H9 (cell line): ENCODE data around the gene DENND5A. TPM values are rescaled to one million over a fixed set of nuclear protein-coding genes. Genes with fewer than 3 reads are reported as not detected.

Experiments used
- DNase-seq: peaks from one replicate; pipeline ENCODE4 v3.0.0-alpha.2; 2017
- H2AFZ ChIP-seq: one replicate; pipeline ENCODE4 v1.6.1; 2013; ENCODE audit warnings: mild to moderate bottlenecking, low read length, control low read depth, moderate library complexity
- H2AK5ac ChIP-seq: 2 replicates; pipeline ENCODE4 v1.6.1; 2013; ENCODE audit warnings: low read length, control low read depth, mixed read lengths; ENCODE audit not compliant: insufficient read length
- H2BK120ac ChIP-seq: one replicate; pipeline ENCODE4 v1.6.1; 2013; ENCODE audit warnings: low read depth, mild to moderate bottlenecking, low read length, control low read depth, inconsistent platforms; ENCODE audit not compliant: poor library complexity, severe bottlenecking
- H2BK12ac ChIP-seq: 2 replicates; pipeline ENCODE4 v1.6.1; 2013; ENCODE audit warnings: low read length, control low read depth, mixed read lengths, low read depth; ENCODE audit not compliant: insufficient read length
- H2BK15ac ChIP-seq: 2 replicates; pipeline ENCODE4 v1.6.1; 2013; ENCODE audit warnings: low read depth, low read length, control low read depth
- H2BK20ac ChIP-seq: one replicate; pipeline ENCODE4 v1.6.1; 2013; ENCODE audit warnings: low read depth, mild to moderate bottlenecking, low read length, control low read depth, inconsistent platforms; ENCODE audit not compliant: poor library complexity, severe bottlenecking
- H2BK5ac ChIP-seq: 2 replicates; pipeline ENCODE4 v1.6.1; 2013; ENCODE audit warnings: low read length, control low read depth, mixed read lengths; ENCODE audit not compliant: insufficient read length
- H3K14ac ChIP-seq: 2 replicates; pipeline ENCODE4 v1.6.1; 2013; ENCODE audit warnings: low read length, control low read depth; ENCODE audit not compliant: insufficient read depth
- H3K18ac ChIP-seq: 2 replicates; pipeline ENCODE4 v1.6.1; 2013; ENCODE audit warnings: low read depth, mild to moderate bottlenecking, mixed read lengths, low read length, control low read depth; ENCODE audit not compliant: insufficient read length
- H3K23ac ChIP-seq: 2 replicates; pipeline ENCODE4 v1.6.1; 2013; ENCODE audit warnings: low read length, control low read depth, mixed read lengths, low read depth; ENCODE audit not compliant: insufficient read length
- H3K23me2 ChIP-seq: 2 replicates; pipeline ENCODE4 v1.6.1; 2013; ENCODE audit warnings: low read depth, mild to moderate bottlenecking, mixed read lengths, low read length, control low read depth; ENCODE audit not compliant: insufficient read length, poor library complexity, severe bottlenecking
- H3K27ac ChIP-seq: 2 replicates; pipeline ENCODE4 v1.5.1; 2013; ENCODE audit warnings: low read length, control low read depth, mixed read lengths, low read depth; ENCODE audit not compliant: insufficient read length
- H3K27me3 ChIP-seq: 2 replicates; pipeline ENCODE4 v1.6.1; 2013; ENCODE audit warnings: low read length, control low read depth, inconsistent platforms; ENCODE audit not compliant: insufficient read depth
- H3K4ac ChIP-seq: 2 replicates; pipeline ENCODE4 v1.6.1; 2013; ENCODE audit warnings: low read depth, mild to moderate bottlenecking, control low read depth, inconsistent platforms, low read length, moderate library complexity
- H3K4me1 ChIP-seq: 2 replicates; pipeline ENCODE4 v1.6.1; 2013; ENCODE audit warnings: low read length, control low read depth, inconsistent platforms; ENCODE audit not compliant: insufficient read depth
- H3K4me2 ChIP-seq: 2 replicates; pipeline ENCODE4 v1.6.1; 2013; ENCODE audit warnings: low read length, control low read depth, mixed read lengths; ENCODE audit not compliant: insufficient read length, insufficient read depth
- H3K56ac ChIP-seq: 2 replicates; pipeline ENCODE4 v1.6.1; 2013; ENCODE audit warnings: low read depth, mild to moderate bottlenecking, mixed read lengths, low read length, control low read depth; ENCODE audit not compliant: insufficient read length
- H3K79me1 ChIP-seq: 2 replicates; pipeline ENCODE4 v1.6.1; 2013; ENCODE audit warnings: low read depth, mild to moderate bottlenecking, moderate library complexity, low read length, control low read depth, inconsistent platforms; ENCODE audit not compliant: insufficient read depth, poor library complexity, severe bottlenecking
- H3K79me2 ChIP-seq: 2 replicates; pipeline ENCODE4 v1.6.1; 2013; ENCODE audit warnings: low read length, control low read depth, inconsistent platforms; ENCODE audit not compliant: insufficient read depth
- H3K9ac ChIP-seq: 2 replicates; pipeline ENCODE4 v1.6.1; 2013; ENCODE audit warnings: low read length, control low read depth, mixed read lengths; ENCODE audit not compliant: insufficient read length; ENCODE audit errors: extremely low read depth
- H3K9me3 ChIP-seq: one replicate; pipeline ENCODE4 v1.6.1; 2013; ENCODE audit warnings: low read depth, low read length, inconsistent platforms; ENCODE audit not compliant: control insufficient read depth
- H3T11ph ChIP-seq: one replicate; pipeline ENCODE4 v1.6.1; 2013; ENCODE audit warnings: mild to moderate bottlenecking, low read length, control low read depth, inconsistent platforms
- H4K20me1 ChIP-seq: one replicate; pipeline ENCODE4 v1.6.1; 2013; ENCODE audit not compliant: control insufficient read depth, insufficient read length, insufficient read depth
- H4K5ac ChIP-seq: 2 replicates; pipeline ENCODE4 v1.6.1; 2013; ENCODE audit warnings: low read depth, mild to moderate bottlenecking, mixed read lengths, low read length, control low read depth; ENCODE audit not compliant: insufficient read length
- H4K8ac ChIP-seq: replicated peaks from 2 replicates; pipeline ENCODE4 v1.6.1; 2013; ENCODE audit warnings: low read length, control low read depth, mixed read lengths, low read depth; ENCODE audit not compliant: insufficient read length
- H4K91ac ChIP-seq: 2 replicates; pipeline ENCODE4 v1.6.1; 2013; ENCODE audit warnings: low read depth, mild to moderate bottlenecking, moderate library complexity, mixed read lengths, low read length, control low read depth; ENCODE audit not compliant: insufficient read length
- H3K27ac Mint-ChIP-seq, 3 experiments: 2 replicates in 2 of 3; 3 replicates in 1 of 3; pipeline ENCODE4 v1.8.0; 2020 to 2021; ENCODE audit warnings: mixed read lengths in 3 of 3, mild to moderate bottlenecking in 1 of 3, moderate library complexity in 1 of 3
- H3K27me3 Mint-ChIP-seq: 2 replicates; pipeline ENCODE4 v1.8.0; 2021; ENCODE audit warnings: low read depth, mild to moderate bottlenecking, moderate library complexity, mixed read lengths
- H3K36me3 Mint-ChIP-seq, 3 experiments: 2 replicates in 2 of 3; 3 replicates in 1 of 3; pipeline ENCODE4 v1.8.0; 2020 to 2021; ENCODE audit warnings: low read depth in 3 of 3, mixed read lengths in 3 of 3; ENCODE audit not compliant: insufficient read depth in 1 of 3
- H3K4me1 Mint-ChIP-seq, 2 experiments: 2 replicates each; pipeline ENCODE4 v1.8.0; 2020; ENCODE audit warnings: mixed read lengths in 2 of 2
- H3K4me3 Mint-ChIP-seq, 2 experiments: 2 replicates in 1 of 2; 3 replicates in 1 of 2; pipeline ENCODE4 v1.8.0; 2020 to 2021; ENCODE audit warnings: mild to moderate bottlenecking in 2 of 2, mixed read lengths in 2 of 2, moderate library complexity in 1 of 2
- H3K9me3 Mint-ChIP-seq, 2 experiments: 2 replicates in 1 of 2; 3 replicates in 1 of 2; pipeline ENCODE4 v1.8.0; 2020; ENCODE audit warnings: mild to moderate bottlenecking in 2 of 2, mixed read lengths in 2 of 2, moderate library complexity in 1 of 2
- CTCF ChIP-seq: fragments of 200-600 bp; sonication (generic); conservative IDR thresholded peaks from 3 replicates; pipeline ENCODE4 v1.8.0; 2021; ENCODE audit warnings: antibody characterized with exemption, mild to moderate bottlenecking
- WGBS: extraction: QIAGEN DNeasy Blood & Tissue Kit; methylation state at CpG from one replicate; pipeline ENCODE4 v1.1.7; 2013; ENCODE audit warnings: missing lambda C conversion rate, low lambda C conversion rate, mixed read lengths; ENCODE audit not compliant: insufficient read length; ENCODE audit errors: extremely low coverage; 5-methylcytosine and 5-hydroxymethylcytosine counted together
- total RNA-seq: library from RNA; stranded (reverse); gene quantifications from 2 replicates; pipeline ENCODE4 v1.2.1, GENCODE V29; 2021

Gene DENND5A
- total RNA-seq, 1 experiment from 2014 or later, result 59.6 TPM

- H3K36me3 Mint-ChIP-seq, result no peaks in the 10 kb centered on the region
- H2AFZ ChIP-seq, result no peak overlapping the region
- H3K9me3 Mint-ChIP-seq, result no peaks in the 10 kb centered on the region
Observed at GRCh38 chr11:9219572-9219971, 45.6 kb downstream of the DENND5A start.

More at GRCh38 chr11:9219572-9219971, 45.6 kb downstream of the DENND5A start:
- H3K27me3 ChIP-seq, result no peaks in the 10 kb centered on the region
- H3K79me2 ChIP-seq, result peaks cover 8% of the 10 kb centered on the region; the same call in 1 of the 2 replicates
- no peak overlapping the region for H2BK5ac ChIP-seq
- no peak overlapping the region for H2BK15ac ChIP-seq
- Mint-ChIP-seq H3K4me1 (peaks cover 19 to 24% of the 10 kb centered on the region in 2 experiments), H3K4me3 (no peak overlapping the region), H3K27ac (peak overlapping the region; percentile 3 to 48 (median 14); a peak in 3 of 7 replicates), H3K27me3 (no peaks in the 10 kb centered on the region)
- H3K4me1 ChIP-seq, result peaks cover 2% of the 10 kb centered on the region; the same call in 1 of the 2 replicates
- H4K20me1 ChIP-seq, result no peaks in the 10 kb centered on the region
- no peak overlapping the region for H3K4ac ChIP-seq
- H2AK5ac ChIP-seq, result no peak overlapping the region
- H4K5ac ChIP-seq, result no peak overlapping the region
- no peak overlapping the region for H2BK20ac ChIP-seq
- no peak overlapping the region for H3T11ph ChIP-seq
- no peak overlapping the region for H4K8ac ChIP-seq
- WGBS, result no CpG with 5 or more reads among the region's 2 CpGs
- no peaks in the 10 kb centered on the region for H3K23me2 ChIP-seq
- no peaks in the 10 kb centered on the region for H3K9me3 ChIP-seq
- no peak overlapping the region for H2BK12ac ChIP-seq
- H3K27ac ChIP-seq, result no peak overlapping the region
- DNase-seq, result no peak
- H3K4me2 ChIP-seq, result no peak overlapping the region
- peaks cover 8% of the 10 kb centered on the region for H3K79me1 ChIP-seq
- no peak overlapping the region for H2BK120ac ChIP-seq
- H3K9ac ChIP-seq, result no peak overlapping the region
- H3K18ac ChIP-seq, result no peak overlapping the region
- no peak overlapping the region for H3K14ac ChIP-seq
- TF ChIP-seq CTCF, result no peak
- no peak overlapping the region for H3K23ac ChIP-seq
- H4K91ac ChIP-seq, result no peak overlapping the region
- H3K56ac ChIP-seq, result no peak overlapping the region
